ENCODE measurements around the gene COPZ2. TPM values are rescaled to one million over a fixed set of nuclear protein-coding genes. Genes with fewer than 3 reads are reported as not detected.

COPZ2 gene
- total RNA-seq, 1 experiment from 2014 or later = not detected

GRCh38 chr17:47982645-47983390 is 54.8 kb downstream of the COPZ2 start:
- no peak overlapping the region for H3K4me3 ChIP-seq (ENCODE audit: low read depth, low read length, poor library complexity, severe bottlenecking)
- no peak overlapping the region for H3K27ac ChIP-seq (ENCODE audit: low read depth, low read length, poor library complexity, severe bottlenecking)
- no peaks in the 10 kb centered on the region for H3K27me3 ChIP-seq (replicated peaks; ENCODE audit: insufficient read depth, low read depth, low read length, poor library complexity)
- no TSS peak for BruUV-seq (replicated peaks)
- no peak for TF ChIP-seq EZH2 (IDR thresholded peaks at IDR 0.05; ENCODE audit: borderline replicate concordance, low read depth, low read length, poor library complexity, severe bottlenecking)
- TF ChIP-seq CTCF (conservative IDR thresholded peaks at IDR 0.05; ENCODE audit: low read depth, low read length) = no peak
- CTCF ChIA-PET = interaction anchor here (0.6 to 1.5 kb wide), 3 partner anchors 11 to 36 kb away, joined by 3 to 4 read pairs (median 4); no protein-coding TSS in a partner anchor
- no peaks in the 10 kb centered on the region for H3K9me3 ChIP-seq (ENCODE audit: low read depth, low read length, poor library complexity, severe bottlenecking)
- POLR2A ChIA-PET (ENCODE audit: low non-redundant PET) = no interaction called here
- intact Hi-C loops (cut with micrococcal nuclease; ENCODE audit: unreplicated experiment) = no loop called here
- H3K4me1 ChIP-seq (ENCODE audit: insufficient read depth, low read length, poor library complexity, severe bottlenecking) = peaks cover 14% of the 10 kb centered on the region
- no peak for DNase-seq (ENCODE audit: low spot score)
- peaks cover 58% of the 10 kb centered on the region for H3K36me3 ChIP-seq (ENCODE audit: insufficient read depth, low read length, poor library complexity, severe bottlenecking)

GRCh38 chr17:47982091-47982617 is 55.4 kb downstream of the COPZ2 start:
- BruUV-seq (replicated peaks) = no TSS peak
- Histone ChIP-seq H3K27me3 (replicated peaks; ENCODE audit: insufficient read depth, low read depth, low read length, poor library complexity) (no peaks in the 10 kb centered on the region), H3K9me3 (ENCODE audit: low read depth, low read length, poor library complexity, severe bottlenecking) (no peaks in the 10 kb centered on the region), H3K27ac (ENCODE audit: low read depth, low read length, poor library complexity, severe bottlenecking) (no peak overlapping the region), H3K4me3 (ENCODE audit: low read depth, low read length, poor library complexity, severe bottlenecking) (no peak overlapping the region), H3K36me3 (ENCODE audit: insufficient read depth, low read length, poor library complexity, severe bottlenecking) (peaks cover 65% of the 10 kb centered on the region), H3K4me1 (ENCODE audit: insufficient read depth, low read length, poor library complexity, severe bottlenecking) (peaks cover 8% of the 10 kb centered on the region)
- intact Hi-C loops (cut with micrococcal nuclease; ENCODE audit: unreplicated experiment) = no loop called here
- POLR2A ChIA-PET (ENCODE audit: low non-redundant PET) = no interaction called here
- DNase-seq (ENCODE audit: low spot score) = no peak
- TF ChIP-seq EZH2 (IDR thresholded peaks at IDR 0.05; ENCODE audit: borderline replicate concordance, low read depth, low read length, poor library complexity, severe bottlenecking) (no peak), CTCF (conservative IDR thresholded peaks at IDR 0.05; ENCODE audit: low read depth, low read length) (no peak)
- CTCF ChIA-PET = interaction anchor here (1.5 kb wide), 1 partner anchor 36 kb away, joined by 4 read pairs; no protein-coding TSS in a partner anchor

GRCh38 chr17:47981462-47981861 is 56.1 kb downstream of the COPZ2 start:
- no TSS peak for BruUV-seq (replicated peaks)
- TF ChIP-seq CTCF (conservative IDR thresholded peaks at IDR 0.05; ENCODE audit: low read depth, low read length) = no peak
- TF ChIP-seq EZH2 (IDR thresholded peaks at IDR 0.05; ENCODE audit: borderline replicate concordance, low read depth, low read length, poor library complexity, severe bottlenecking) = no peak
- POLR2A ChIA-PET (ENCODE audit: low non-redundant PET) = no interaction called here
- CTCF ChIA-PET = interaction anchor here (1.5 kb wide), 1 partner anchor 37 kb away, joined by 4 read pairs; no protein-coding TSS in a partner anchor
- H3K27ac ChIP-seq (ENCODE audit: low read depth, low read length, poor library complexity, severe bottlenecking) = no peak overlapping the region
- DNase-seq (ENCODE audit: low spot score) = no peak
- intact Hi-C loops (cut with micrococcal nuclease; ENCODE audit: unreplicated experiment) = no loop called here
- H3K4me1 ChIP-seq (ENCODE audit: insufficient read depth, low read length, poor library complexity, severe bottlenecking) = peaks cover under 1% of the 10 kb centered on the region
- H3K27me3 ChIP-seq (replicated peaks; ENCODE audit: insufficient read depth, low read depth, low read length, poor library complexity) = no peaks in the 10 kb centered on the region
- H3K36me3 ChIP-seq (ENCODE audit: insufficient read depth, low read length, poor library complexity, severe bottlenecking) = peaks cover 68% of the 10 kb centered on the region
- H3K9me3 ChIP-seq (ENCODE audit: low read depth, low read length, poor library complexity, severe bottlenecking) = no peaks in the 10 kb centered on the region
- H3K4me3 ChIP-seq (ENCODE audit: low read depth, low read length, poor library complexity, severe bottlenecking) = no peak overlapping the region
